ENCODE results near the gene TMEM131L.
"Not testable (repeated sequence)": the region's sequence is repeated elsewhere in the genome, so short reads cannot be mapped to it uniquely, and the experiment has no call there.

The TMEM131L gene

GRCh38 chr4:153466081-153466948 is at the start of gene TMEM131L:
TMEM131L (plus strand) TSS chr4:153466360; CDS start chr4:153466398, 38 bp downstream.
- in situ Hi-C loops (cut with MboI; ENCODE audit: low sequenced_read_pairs), result no loop called here

- in situ Hi-C loops (cut with MboI; ENCODE audit: low sequenced_read_pairs), result not testable (repeated sequence)
Measured at GRCh38 chr4:153416456-153416855, 49.7 kb upstream of the TMEM131L start.

DNA sequence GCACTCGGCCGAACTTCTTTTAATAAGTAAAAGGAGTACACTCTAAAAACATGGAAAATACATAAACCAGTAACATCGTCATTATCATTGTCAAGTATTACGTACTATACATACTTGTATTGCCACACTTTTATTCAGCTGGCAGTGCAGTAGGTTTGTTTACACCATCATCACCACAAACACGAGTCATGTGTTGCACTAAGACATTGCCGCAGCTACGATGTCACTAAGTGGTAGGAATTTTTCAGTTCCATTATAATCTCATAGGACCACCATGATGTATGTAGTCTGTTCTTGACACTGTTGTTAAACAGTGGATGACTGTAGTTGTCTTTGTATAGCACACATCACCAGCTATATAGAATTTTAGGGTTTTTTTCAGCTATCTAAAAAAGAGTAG is 48.0 kb upstream of the TMEM131L start:
- in situ Hi-C loops (cut with MboI; ENCODE audit: low sequenced_read_pairs), result no loop called here

DNA sequence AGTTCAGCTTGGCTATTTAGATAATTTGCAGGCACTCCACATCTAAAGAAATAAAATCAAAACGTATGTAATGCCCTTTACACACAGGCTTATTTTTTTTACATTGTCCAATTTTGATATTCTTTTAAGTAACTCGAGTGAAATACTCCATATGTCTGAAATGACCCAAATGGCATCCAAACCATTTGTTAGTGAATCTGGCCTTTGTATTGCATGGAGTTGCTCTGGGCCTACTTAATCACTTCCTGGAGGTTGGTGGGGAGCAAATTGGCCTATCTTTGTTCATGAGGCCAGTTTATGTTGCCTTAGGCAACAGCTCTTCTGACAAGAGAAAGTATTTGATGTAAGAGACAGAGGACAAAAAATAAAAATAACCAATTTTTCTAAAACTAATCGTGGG is 47.6 kb upstream of the TMEM131L start:
- in situ Hi-C loops (cut with MboI; ENCODE audit: low sequenced_read_pairs), result no loop called here

GRCh38 chr4:153419029-153419428 is 47.1 kb upstream of the TMEM131L start:
- in situ Hi-C loops (cut with MboI; ENCODE audit: low sequenced_read_pairs), result no loop called here

DNA sequence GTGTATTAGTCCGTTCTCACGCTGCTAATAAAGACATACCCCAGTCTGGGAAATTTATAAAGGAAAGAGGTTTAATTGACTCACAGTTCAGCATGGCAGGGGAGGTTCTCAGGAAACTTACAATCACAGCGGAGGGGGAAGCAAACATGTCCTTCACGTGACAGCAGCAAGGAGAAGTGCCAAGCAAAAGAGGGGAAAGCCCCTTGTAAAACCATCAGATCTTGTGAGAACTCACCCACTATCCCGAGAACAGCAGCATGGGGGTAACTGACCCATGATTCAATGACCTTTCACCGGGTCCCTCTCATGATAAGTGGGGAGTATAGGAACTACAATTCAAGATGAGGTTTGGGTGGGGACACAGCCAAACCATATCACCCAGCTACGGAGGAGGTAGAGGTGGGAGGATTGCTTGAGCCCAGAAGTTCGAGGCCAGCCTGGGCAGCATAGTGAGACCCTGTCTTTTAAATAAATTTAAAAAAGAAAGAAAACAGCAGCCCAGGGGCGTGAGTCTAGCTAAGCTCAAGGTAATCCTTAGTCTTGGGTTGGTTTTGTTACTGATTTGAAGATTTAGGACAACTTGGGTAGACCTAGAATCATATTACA is 46.4 kb upstream of the TMEM131L start:
- in situ Hi-C loops (cut with MboI; ENCODE audit: low sequenced_read_pairs), result no loop called here

DNA sequence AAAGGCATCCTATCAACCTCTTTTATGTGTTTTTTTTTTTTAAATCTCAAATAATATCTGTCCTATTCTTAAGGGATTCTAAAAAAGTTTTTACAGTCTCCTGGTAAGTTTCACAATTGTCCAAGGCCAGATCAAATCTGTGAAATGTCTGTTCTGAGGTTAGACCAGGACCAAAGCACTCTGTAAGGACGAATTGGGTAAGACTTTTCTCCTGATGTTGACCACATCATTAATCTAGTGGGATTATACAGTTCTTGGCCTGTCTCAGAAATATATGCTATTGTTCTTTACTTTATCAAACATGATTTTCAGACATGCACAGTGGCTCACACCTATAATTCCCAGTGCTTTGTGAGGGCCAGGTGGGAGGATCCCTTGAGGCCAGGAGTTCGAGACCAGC is 45.8 kb upstream of the TMEM131L start:
- in situ Hi-C loops (cut with MboI; ENCODE audit: low sequenced_read_pairs), result no loop called here

GRCh38 chr4:153421941-153422340 is 44.2 kb upstream of the TMEM131L start:
- in situ Hi-C loops (cut with MboI; ENCODE audit: low sequenced_read_pairs), result no loop called here

DNA sequence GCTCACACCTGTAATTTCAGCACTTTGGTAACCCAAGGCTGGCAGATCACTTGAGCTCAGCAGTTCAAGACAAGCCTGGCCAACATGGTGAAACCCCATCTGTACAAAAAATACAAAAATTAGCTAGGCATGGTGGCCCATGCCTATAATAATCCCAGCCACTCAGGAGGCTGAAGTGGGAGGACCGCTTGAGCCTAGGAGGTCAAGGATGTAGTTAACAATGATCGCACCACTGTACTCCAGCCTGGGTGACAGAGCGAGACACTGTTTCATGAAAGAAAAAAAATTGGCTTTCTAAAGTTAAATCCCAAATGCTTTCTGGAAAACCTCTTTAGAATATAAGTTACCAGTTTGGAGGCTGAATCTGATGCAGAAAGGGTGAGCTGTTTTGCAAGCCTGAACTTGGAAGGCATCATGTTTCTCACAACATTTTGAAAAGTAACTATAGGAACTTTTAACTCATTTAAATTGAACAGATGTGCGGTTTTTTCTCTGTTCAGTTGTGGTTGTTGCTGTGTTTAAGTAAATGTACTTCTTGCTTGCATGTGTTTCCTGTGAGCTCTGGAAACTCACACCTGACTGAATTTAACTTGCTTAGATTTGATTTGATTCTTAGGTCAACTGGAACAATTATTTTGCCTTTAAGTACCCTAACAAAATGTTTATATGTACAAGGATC is 39.8 kb upstream of the TMEM131L start:
- in situ Hi-C loops (cut with MboI; ENCODE audit: low sequenced_read_pairs), result no loop called here

DNA sequence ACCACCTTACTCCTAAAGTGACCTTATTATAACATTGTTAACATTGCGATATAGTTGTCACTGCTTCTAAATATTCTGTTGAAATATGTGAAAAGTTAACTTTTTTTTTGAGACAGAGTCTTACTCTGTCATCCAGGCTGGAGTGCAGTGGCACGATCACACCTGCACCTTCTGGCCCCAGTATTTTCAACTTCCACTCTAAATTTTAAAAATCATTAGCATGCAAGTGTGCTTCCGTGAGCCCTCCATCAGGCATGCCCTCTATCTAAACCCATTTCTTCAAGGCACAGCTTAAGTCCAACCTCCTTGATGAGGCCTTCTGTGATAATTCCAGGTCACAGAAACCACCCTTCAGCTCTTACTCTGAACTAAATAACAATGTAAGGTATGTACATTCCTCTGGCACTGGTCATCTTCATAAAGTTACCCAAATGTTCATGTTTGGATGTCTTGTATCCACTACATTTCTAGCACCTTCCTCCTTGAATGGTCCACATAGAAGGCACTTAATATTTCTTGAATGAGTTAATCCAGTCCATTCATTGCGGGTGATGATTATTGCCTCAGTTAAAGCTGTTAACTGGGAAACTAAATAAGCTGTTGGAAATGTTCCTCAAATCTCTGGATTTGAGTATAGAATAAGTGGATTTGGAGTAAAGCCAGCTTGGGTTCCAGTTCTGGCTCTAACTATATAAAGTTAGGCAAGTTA is 38.6 kb upstream of the TMEM131L start:
- in situ Hi-C loops (cut with MboI; ENCODE audit: low sequenced_read_pairs), result no loop called here

DNA sequence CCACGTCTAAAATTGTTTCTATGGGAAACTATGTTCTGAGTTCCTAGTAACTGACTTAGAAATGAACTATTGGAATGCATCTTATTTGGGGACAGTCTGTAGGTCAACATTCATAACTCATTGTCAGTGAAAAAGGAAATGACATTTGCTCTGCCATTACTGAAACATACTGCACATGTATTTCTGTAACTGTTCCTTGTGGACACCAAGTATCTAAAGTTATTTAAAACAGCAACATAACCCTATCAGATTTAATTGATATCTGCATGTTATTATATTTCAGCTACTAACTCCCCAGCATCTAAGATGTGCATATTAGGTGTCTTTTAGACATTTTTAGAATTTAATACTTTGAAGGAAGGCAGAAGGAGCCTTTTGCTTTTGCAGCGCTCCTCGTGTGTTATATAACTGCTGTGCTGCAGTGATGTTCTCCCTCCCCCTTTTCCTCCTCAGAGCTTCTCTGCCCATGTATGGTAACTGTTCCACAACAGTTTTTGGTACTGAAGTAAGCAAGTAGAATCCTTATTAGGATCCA is 37.2 kb upstream of the TMEM131L start:
- in situ Hi-C loops (cut with MboI; ENCODE audit: low sequenced_read_pairs), result no loop called here

GRCh38 chr4:153432965-153433753 is 33.0 kb upstream of the TMEM131L start:
- in situ Hi-C loops (cut with MboI; ENCODE audit: low sequenced_read_pairs), result no loop called here

DNA sequence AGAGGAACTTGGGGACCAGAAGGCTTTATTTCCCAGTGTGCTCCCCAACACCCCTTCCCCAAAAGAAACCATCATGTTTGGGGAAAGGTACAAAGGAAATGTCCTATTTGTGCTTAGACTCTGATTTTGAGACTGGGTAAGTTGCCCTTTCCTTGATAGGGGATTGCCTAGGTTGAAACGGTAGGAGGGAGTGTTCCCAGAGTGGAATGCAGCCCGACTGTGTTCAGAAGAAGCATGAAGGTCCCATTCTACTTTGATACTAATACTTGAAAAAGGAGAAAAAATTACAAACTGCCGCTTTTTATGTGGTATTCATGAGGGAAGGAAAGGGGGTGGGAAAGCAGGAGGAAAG is 32.4 kb upstream of the TMEM131L start:
- in situ Hi-C loops (cut with MboI; ENCODE audit: low sequenced_read_pairs), result no loop called here

DNA sequence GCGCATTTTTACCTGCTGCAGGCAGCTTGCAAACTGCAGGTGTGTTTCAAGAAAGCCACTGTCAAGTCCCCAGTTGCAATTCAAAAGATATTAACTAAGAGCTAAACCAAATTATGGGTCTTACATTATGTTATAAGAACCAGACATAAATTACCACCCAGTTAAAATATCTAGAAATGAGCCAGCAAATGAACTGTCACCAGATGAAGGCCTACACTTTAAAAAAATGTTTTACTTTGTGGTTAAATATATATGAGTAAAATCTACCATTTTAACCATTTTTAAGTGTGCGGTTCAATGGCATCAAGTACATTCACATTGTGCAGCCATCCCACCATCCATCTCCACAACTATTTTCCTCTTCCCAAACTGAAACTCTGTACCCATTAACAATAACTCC is 32.0 kb upstream of the TMEM131L start:
- in situ Hi-C loops (cut with MboI; ENCODE audit: low sequenced_read_pairs), result no loop called here

DNA sequence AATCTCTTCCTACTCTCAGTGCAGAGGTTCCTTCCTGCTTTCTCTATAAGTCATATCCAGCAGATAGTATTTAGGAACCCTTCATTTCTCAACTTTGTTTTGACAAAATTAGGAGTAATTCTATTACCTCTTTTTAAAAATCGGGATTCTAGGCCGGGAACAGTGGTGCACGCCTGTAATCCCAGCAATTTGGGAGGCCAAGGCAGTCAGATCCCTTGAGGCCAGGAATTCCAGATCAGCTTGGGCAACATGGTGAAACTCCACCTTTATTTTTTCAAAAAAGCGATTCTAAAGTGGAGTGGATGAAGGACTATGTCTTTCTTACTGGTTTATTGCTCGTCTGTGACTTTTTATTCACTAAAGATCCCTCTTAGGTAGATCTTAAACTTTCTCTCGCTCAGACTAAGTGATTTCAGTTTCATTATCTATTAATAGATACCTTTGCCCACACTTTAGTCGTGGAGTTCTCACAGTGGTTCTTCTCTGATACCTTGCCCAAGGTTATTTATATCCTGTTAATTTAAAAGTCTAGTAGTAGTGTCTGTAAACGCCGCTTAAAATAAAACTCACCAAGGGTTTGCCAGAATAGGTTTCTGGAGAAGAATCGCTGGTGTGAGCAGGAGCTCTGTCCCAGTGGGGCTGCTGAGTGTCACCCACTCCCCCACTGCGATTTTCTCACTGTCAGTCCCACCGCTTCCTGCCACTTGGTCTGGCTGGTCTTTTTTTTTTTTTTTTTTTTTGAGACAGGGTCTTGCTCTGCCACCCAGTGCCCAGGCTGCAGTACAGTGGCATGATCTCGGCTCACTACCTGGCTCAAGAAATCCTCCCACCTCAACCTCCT is 27.0 kb upstream of the TMEM131L start:
- in situ Hi-C loops (cut with MboI; ENCODE audit: low sequenced_read_pairs), result no loop called here

DNA sequence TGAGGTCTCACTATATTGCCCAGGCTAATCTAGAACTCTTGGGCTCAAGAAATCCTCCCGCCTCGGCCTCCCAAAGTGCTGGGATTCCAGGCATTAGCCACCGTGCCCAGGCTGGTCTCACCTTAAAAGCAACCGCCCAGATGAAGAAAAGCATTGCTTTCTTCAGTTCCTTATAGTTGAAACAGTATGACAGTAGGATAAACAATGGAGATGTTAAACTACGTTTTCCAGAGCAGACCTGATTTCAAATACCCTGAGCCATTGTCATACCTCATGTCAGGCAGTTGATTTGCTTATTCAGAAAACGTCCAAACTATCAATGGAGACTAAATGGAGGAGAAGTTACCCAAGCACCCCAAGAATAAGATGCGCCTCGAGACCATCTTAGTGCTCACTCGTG is 26.3 kb upstream of the TMEM131L start:
- in situ Hi-C loops (cut with MboI; ENCODE audit: low sequenced_read_pairs), result no loop called here

DNA sequence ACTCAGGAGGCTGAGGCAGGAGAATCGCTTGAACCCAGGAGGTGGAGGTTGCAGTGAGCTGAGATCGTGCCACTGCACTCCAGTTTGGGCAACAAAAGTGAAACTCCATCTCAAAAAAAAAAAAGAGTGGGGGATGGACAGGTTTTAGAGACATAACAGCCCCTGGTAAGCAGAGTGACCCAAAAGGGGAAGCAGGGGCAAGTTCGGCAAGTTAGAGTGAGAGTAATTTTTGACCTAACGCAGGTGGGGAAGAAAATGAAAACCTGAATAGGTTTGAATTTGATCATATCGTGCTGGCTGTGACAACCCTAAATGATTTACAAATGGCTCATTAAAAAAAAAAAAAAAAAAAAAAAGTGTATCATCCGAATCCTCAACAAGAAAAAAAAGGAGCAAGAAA is 25.7 kb upstream of the TMEM131L start:
- in situ Hi-C loops (cut with MboI; ENCODE audit: low sequenced_read_pairs), result no loop called here

- in situ Hi-C loops (cut with MboI; ENCODE audit: low sequenced_read_pairs), result no loop called here
Measured at GRCh38 chr4:153447175-153447905, 18.8 kb upstream of the TMEM131L start.
